ENCODE measurements around the gene MTUS2. TPM values are rescaled to one million over a fixed set of nuclear protein-coding genes. Genes with fewer than 3 reads are reported as not detected.

The MTUS2 gene
- total RNA-seq, 4 donors from 2014 or later: 0.44 to 1.1 (median 0.48) TPM; not detected in 1

DNA sequence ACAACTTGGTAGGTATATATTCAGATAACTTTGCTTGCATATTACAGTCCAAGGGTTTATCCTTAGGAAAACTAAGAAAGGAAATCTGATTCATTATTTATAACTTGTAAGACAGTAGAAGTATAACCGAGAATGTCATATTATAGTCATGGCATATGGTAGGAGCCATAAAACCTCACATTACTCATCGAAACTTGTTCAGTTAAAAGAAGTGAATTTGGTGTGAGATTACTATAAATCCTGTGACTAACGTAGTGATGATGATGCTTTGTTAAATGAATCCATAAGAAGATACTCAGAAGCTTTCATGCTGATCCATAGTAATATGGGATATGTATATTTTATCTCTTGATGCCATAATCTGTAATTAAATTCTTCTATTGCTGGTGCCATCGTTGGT lies 57.3 kb downstream of the MTUS2 start:
- DNase-seq (ENCODE audit: low spot score): no peak
- ATAC-seq (ENCODE audit: low FRiP score): no peak
- TF ChIP-seq, protein P1, sequence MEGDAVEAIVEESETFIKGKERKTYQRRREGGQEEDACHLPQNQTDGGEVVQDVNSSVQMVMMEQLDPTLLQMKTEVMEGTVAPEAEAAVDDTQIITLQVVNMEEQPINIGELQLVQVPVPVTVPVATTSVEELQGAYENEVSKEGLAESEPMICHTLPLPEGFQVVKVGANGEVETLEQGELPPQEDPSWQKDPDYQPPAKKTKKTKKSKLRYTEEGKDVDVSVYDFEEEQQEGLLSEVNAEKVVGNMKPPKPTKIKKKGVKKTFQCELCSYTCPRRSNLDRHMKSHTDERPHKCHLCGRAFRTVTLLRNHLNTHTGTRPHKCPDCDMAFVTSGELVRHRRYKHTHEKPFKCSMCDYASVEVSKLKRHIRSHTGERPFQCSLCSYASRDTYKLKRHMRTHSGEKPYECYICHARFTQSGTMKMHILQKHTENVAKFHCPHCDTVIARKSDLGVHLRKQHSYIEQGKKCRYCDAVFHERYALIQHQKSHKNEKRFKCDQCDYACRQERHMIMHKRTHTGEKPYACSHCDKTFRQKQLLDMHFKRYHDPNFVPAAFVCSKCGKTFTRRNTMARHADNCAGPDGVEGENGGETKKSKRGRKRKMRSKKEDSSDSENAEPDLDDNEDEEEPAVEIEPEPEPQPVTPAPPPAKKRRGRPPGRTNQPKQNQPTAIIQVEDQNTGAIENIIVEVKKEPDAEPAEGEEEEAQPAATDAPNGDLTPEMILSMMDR (IDR thresholded peaks at IDR 0.05): no peak

DNA sequence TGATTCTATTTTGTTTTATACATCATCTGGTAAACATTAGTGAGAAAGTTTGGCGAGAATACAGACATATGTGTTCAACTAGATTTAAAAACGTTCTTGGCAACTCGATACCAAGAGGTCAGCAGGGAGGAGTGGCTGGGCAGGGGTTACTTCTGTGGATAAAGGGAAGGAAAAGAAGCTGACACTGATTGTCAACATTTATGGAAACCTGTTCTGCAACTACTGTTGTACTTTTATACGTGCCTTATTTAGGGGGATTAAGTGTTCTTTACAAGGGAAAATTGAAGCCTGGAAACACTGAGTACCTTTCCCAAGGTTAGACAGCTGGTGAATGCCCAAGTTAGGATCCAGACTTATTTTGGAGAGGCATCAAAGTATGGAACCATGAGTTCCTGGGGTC lies 65.0 kb downstream of the MTUS2 start:
- DNase-seq (ENCODE audit: low spot score): no peak
- TF ChIP-seq, protein P1 (IDR thresholded peaks at IDR 0.05): no peak
- ATAC-seq (ENCODE audit: low FRiP score): no peak

- DNase-seq (ENCODE audit: low spot score) (no peak), ATAC-seq (ENCODE audit: low FRiP score) (no peak)
- TF ChIP-seq, protein P1 (IDR thresholded peaks at IDR 0.05): no peak
Observed at GRCh38 chr13:28889086-28889732, 69.1 kb downstream of the MTUS2 start.

GRCh38 chr13:28890712-28891111 lies 70.6 kb downstream of the MTUS2 start:
- ATAC-seq (ENCODE audit: low FRiP score) (no peak), DNase-seq (ENCODE audit: low spot score) (no peak)
- TF ChIP-seq, protein P1 (IDR thresholded peaks at IDR 0.05): no peak

DNA sequence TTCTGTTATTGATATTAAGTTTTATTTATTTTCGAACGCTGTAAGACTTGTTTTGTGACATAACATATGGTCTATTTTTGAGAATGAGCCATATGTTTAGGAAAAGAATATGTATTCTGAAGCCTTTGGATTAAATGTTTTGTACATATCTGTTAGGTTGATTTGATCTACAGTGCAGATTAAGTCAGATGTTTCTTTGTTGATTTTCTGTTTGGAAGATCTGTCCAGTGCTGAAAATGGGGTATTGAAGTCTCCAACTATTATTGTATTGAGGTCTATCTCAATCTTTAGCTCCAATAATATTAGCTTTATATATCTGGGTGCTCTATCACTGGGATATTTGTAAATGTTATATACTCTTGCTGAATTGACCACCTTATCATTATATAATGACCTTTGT lies 97.9 kb downstream of the MTUS2 start:
- no peak for DNase-seq (ENCODE audit: low spot score)
- no peak for ATAC-seq (ENCODE audit: low FRiP score)
- TF ChIP-seq, protein P1 (IDR thresholded peaks at IDR 0.05): no peak

- TF ChIP-seq, protein P1 (IDR thresholded peaks at IDR 0.05): no peak
- no peak for DNase-seq (ENCODE audit: low spot score)
Observed at GRCh38 chr13:28922341-28922740, 102.2 kb downstream of the MTUS2 start.

GRCh38 chr13:28935104-28935503 lies 115.0 kb downstream of the MTUS2 start:
- TF ChIP-seq, protein P1 (IDR thresholded peaks at IDR 0.05): no peak
- ATAC-seq (ENCODE audit: low FRiP score): no peak

More at GRCh38 chr13:28922341-28922740, 102.2 kb downstream of the MTUS2 start:
- no peak for ATAC-seq (ENCODE audit: low FRiP score)

More at GRCh38 chr13:28935104-28935503, 115.0 kb downstream of the MTUS2 start:
- no peak for DNase-seq (ENCODE audit: low spot score)
